GM12864 (cell line): ENCODE results near the gene PIGX.

Source experiments
- DNase-seq: peaks from one replicate; pipeline ENCODE4 v3.0.0-alpha.2; 2011; ENCODE audit warnings: low read depth
- H3K4me3 ChIP-seq: 2 replicates; pipeline ENCODE4 v1.5.1; 2011; ENCODE audit warnings: mild to moderate bottlenecking, low read depth, low read length, control low read depth
- CTCF ChIP-seq: IDR thresholded peaks from 2 replicates; pipeline ENCODE4 v1.5.1; 2011; ENCODE audit warnings: low read depth, mild to moderate bottlenecking, moderate library complexity, low read length, control low read depth, inconsistent platforms; ENCODE audit errors: missing control alignments

Gene PIGX

GRCh38 chr3:196677353-196677752 is 34.8 kb upstream of the PIGX start:
- DNase-seq, result no peak
- TF ChIP-seq CTCF, result no peak
- H3K4me3 ChIP-seq, result no peak overlapping the region

- DNase-seq, result no peak
- no peak overlapping the region for H3K4me3 ChIP-seq
- no peak for TF ChIP-seq CTCF
Observed at GRCh38 chr3:196677931-196678330, 34.2 kb upstream of the PIGX start.

- DNase-seq, result peak; percentile 91
- peak overlapping the region; percentile 30; the same call in 1 of the 2 replicates for H3K4me3 ChIP-seq
- TF ChIP-seq CTCF, result peak; percentile 73
Observed at GRCh38 chr3:196684548-196685407, 27.4 kb upstream of the PIGX start.

GRCh38 chr3:196686436-196686835 is 25.7 kb upstream of the PIGX start:
- no peak for TF ChIP-seq CTCF

GRCh38 chr3:196688349-196688748 is 23.8 kb upstream of the PIGX start:
- DNase-seq, result no peak

More at GRCh38 chr3:196686436-196686835, 25.7 kb upstream of the PIGX start:
- no peak overlapping the region for H3K4me3 ChIP-seq
- no peak for DNase-seq

GRCh38 chr3:196689941-196690660 is 22.1 kb upstream of the PIGX start:
- no peak for DNase-seq
- H3K4me3 ChIP-seq, result no peak overlapping the region
- no peak for TF ChIP-seq CTCF

More at GRCh38 chr3:196688349-196688748, 23.8 kb upstream of the PIGX start:
- TF ChIP-seq CTCF, result no peak
- H3K4me3 ChIP-seq, result no peak overlapping the region
